Muscle layer of duodenum (tissue), 2 donors: ENCODE results near the gene TBC1D22A.

Experiments
- H3K27ac ChIP-seq: one replicate; pipeline ENCODE4 v1.7.0; 2013; ENCODE audit warnings: mild to moderate bottlenecking, low read length
- H3K27me3 ChIP-seq: one replicate; pipeline ENCODE4 v1.7.0; 2013; ENCODE audit warnings: low read depth, mild to moderate bottlenecking, control low read depth, low read length
- H3K36me3 ChIP-seq, 2 donors: one replicate each; pipeline ENCODE4 v1.7.0; 2013; ENCODE audit warnings: low read length in 2 of 2, control low read depth in 1 of 2, mild to moderate bottlenecking in 1 of 2; ENCODE audit not compliant: insufficient read depth in 2 of 2, control insufficient read depth in 1 of 2
- H3K4me1 ChIP-seq, 2 donors: one replicate each; pipeline ENCODE4 v1.7.0; 2013; ENCODE audit warnings: low read length in 2 of 2, mild to moderate bottlenecking in 2 of 2, control low read depth in 1 of 2, moderate library complexity in 1 of 2; ENCODE audit not compliant: insufficient read depth in 2 of 2, control insufficient read depth in 1 of 2
- H3K4me3 ChIP-seq, 2 donors: one replicate each; pipeline ENCODE4 v1.7.0; 2013; ENCODE audit warnings: low read length in 2 of 2, low read depth in 1 of 2, mild to moderate bottlenecking in 1 of 2
- H3K9me3 ChIP-seq, 2 donors: one replicate each; pipeline ENCODE4 v1.7.0; 2013; ENCODE audit warnings: low read length in 2 of 2, control low read depth in 1 of 2, mild to moderate bottlenecking in 1 of 2; ENCODE audit not compliant: control insufficient read depth in 1 of 2
- donor health status: healthy.

Gene TBC1D22A

DNA sequence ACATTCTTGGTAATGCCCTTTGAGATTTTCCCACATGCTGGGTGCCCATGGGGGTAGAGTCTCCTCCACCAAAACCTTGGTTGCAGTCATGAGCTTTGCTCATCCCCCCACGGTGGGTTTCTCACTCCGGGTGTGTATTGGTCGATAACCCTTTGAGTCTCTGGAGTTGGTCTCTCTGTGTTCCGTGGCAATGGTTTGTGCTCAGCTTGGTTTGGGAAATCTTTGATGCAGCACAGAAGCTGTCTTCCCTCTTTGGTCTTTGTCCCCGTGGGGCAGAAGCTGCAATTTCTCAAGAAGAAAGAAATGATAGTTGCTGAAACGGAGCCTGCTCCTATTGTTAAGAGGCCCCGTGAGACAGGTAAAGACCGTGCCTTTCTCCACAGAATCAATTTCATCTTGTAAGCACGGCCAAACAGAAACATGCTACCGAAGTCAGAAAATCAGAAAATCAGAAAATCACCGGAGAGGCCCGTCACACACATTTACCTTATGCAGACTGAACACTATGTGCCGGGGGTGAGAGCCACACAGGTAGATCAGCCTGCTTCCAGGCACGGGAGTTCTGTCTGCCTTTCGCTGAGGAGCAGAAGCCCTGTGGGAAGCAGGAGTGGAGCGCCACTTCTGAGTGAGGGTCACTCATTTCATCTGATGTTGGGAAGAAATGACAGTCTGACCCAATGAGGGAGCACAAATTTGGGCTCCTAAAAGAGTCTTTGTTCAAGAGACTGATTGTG, 186.1 kb downstream of the TBC1D22A start:
- no peak overlapping the region for H3K27ac ChIP-seq
- H3K4me3 ChIP-seq = no peak overlapping the region
- H3K4me1 ChIP-seq = no peaks in the 10 kb centered on the region
- no peaks in the 10 kb centered on the region for H3K27me3 ChIP-seq
- H3K36me3 ChIP-seq = peaks cover 3 to 6% of the 10 kb centered on the region in 2 donors
- no peaks in the 10 kb centered on the region for H3K9me3 ChIP-seq

GRCh38 chr22:46951350-46951749, 188.9 kb downstream of the TBC1D22A start:
- Histone ChIP-seq H3K4me3 (no peak overlapping the region), H3K27ac (no peak overlapping the region), H3K36me3 (peaks cover 3 to 6% of the 10 kb centered on the region in 2 donors), H3K9me3 (no peaks in the 10 kb centered on the region), H3K27me3 (no peaks in the 10 kb centered on the region), H3K4me1 (no peaks in the 10 kb centered on the region)

- H3K27ac ChIP-seq = no peak overlapping the region
- H3K36me3 ChIP-seq = peaks cover 3 to 6% of the 10 kb centered on the region in 2 donors
- H3K4me1 ChIP-seq = no peaks in the 10 kb centered on the region
- H3K4me3 ChIP-seq = no peak overlapping the region
- H3K9me3 ChIP-seq = no peaks in the 10 kb centered on the region
- no peaks in the 10 kb centered on the region for H3K27me3 ChIP-seq
Measured at GRCh38 chr22:46951973-46952372, 189.5 kb downstream of the TBC1D22A start.

DNA sequence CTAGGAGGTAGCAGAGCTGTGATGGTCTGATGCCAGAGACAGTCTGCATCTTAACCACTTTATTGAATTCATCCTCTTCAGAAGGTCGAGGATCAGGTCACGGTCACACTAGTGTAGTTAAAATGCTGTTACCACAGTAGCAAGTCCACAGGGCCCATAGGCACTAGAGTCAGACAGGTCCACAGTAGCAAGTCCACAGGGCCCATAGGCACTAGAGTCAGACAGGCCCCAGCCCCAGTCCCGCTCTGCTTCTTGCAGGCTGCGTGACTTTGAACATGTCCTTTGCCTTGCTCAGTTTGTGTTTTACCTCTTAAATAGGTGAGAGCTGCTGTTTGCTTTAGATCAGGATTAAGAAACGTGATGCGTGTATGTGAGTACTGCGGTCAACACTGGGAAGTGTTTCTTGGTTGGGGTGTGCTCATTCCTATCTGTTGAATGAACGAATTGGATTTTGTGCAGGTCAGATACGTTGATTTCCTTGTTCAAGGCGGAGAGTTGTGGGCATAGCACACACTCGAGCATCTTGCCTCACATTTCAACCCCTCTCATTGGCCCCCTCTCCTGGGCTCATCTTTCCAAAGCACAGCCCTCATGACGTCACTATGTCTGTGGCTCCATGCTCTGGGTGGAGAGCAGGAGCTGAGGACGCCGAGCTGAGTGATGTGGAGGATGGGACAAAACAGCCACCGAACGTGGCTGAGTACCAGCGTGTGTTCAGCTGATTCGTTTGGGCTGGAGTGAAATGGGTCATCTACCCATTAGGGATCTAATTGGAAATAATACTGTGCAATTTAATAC, 191.7 kb downstream of the TBC1D22A start:
- H3K27ac ChIP-seq = no peak overlapping the region
- H3K36me3 ChIP-seq = no peaks in the 10 kb centered on the region
- H3K27me3 ChIP-seq = no peaks in the 10 kb centered on the region
- H3K9me3 ChIP-seq = no peaks in the 10 kb centered on the region
- no peaks in the 10 kb centered on the region for H3K4me1 ChIP-seq
- no peak overlapping the region for H3K4me3 ChIP-seq

GRCh38 chr22:46954781-46955180, 192.3 kb downstream of the TBC1D22A start:
- no peaks in the 10 kb centered on the region for H3K9me3 ChIP-seq
- H3K27me3 ChIP-seq = no peaks in the 10 kb centered on the region
- H3K4me1 ChIP-seq = no peaks in the 10 kb centered on the region
- H3K4me3 ChIP-seq = no peak overlapping the region
- no peak overlapping the region for H3K27ac ChIP-seq
- H3K36me3 ChIP-seq = no peaks in the 10 kb centered on the region

DNA sequence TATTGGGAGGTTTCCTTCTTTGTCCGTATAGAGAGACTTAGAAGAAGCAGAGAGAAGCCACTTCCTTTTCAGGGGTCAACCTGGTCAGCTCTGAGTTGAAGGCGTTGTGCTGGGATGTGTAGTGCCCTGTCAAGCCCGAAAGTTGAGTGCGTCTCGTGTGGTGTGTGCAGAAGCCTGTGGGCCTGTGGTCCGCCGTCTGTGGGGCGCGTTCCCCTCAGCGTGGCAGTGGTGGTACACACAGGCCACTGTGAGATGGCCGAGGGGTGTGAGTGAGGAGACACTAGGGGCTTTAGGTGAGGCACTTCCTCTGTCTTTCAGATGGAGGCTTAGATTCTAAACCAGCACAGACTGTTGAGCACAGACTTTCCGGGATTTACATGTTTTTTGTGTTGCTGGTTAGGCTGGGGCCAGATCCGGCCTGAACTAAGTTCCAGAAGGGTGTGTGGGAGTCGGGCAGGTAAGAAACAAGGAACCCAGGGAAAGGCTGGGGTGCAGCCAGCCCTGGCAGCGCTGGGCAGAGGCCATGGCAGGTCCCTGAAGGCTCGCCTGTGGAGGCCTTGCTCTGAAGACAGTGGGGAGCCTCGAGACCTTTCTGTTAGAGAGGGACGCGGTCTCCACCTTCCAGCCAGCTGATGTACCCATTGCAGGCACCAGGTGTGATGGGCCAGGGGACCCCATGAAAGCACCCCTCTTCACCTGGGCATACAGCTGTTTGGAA, 194.2 kb downstream of the TBC1D22A start:
- Histone ChIP-seq H3K4me3 (no peak overlapping the region), H3K9me3 (no peaks in the 10 kb centered on the region), H3K27me3 (no peaks in the 10 kb centered on the region), H3K4me1 (no peaks in the 10 kb centered on the region), H3K27ac (no peak overlapping the region), H3K36me3 (no peaks in the 10 kb centered on the region)

DNA sequence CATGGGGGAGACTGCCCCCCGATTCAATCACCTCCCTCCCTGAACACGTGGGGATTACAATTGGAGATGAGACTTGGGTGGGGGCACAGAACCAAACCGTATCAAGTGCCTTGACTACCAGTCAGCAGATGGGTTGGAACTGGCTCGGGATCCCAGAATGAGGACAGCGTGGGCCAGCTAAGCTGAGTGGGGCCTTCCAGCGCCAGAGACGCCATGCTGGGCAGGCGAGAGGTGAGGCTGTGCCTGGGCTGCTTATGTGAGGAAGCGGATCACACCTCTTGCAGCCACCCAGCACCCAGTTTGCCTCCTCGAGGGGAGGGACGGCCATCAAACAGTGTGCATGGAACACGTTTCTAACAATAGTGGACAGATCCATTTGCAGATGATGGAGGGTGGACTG, 195.1 kb downstream of the TBC1D22A start:
- Histone ChIP-seq H3K4me3 (no peak overlapping the region), H3K27ac (no peak overlapping the region), H3K36me3 (no peaks in the 10 kb centered on the region), H3K27me3 (no peaks in the 10 kb centered on the region), H3K4me1 (no peaks in the 10 kb centered on the region), H3K9me3 (no peaks in the 10 kb centered on the region)

DNA sequence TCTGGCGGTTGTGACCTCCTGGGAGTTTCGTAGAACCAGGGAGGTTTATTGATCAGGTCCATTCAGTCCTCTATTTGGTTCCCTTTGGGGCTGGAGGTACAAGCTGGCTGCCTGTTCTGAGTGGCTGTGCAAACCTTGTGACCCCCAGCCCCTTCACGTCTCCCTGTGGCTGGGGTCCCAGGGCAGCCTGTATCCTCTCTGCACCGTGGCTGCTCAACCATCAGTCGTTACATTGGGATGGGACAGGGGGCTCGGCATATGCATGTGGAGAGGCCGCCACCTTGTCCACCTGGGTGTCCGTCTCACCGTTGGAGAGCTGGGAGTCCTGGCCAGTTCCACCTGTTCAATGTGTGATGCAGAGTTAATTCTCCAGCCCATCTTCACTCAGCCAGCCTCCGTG, 195.7 kb downstream of the TBC1D22A start:
- Histone ChIP-seq H3K9me3 (no peaks in the 10 kb centered on the region), H3K4me1 (no peaks in the 10 kb centered on the region), H3K4me3 (no peak overlapping the region), H3K27ac (no peak overlapping the region), H3K27me3 (no peaks in the 10 kb centered on the region), H3K36me3 (no peaks in the 10 kb centered on the region)

GRCh38 chr22:46958658-46959057, 196.2 kb downstream of the TBC1D22A start:
- H3K4me3 ChIP-seq = no peak overlapping the region
- no peaks in the 10 kb centered on the region for H3K4me1 ChIP-seq
- H3K27me3 ChIP-seq = no peaks in the 10 kb centered on the region
- H3K36me3 ChIP-seq = no peaks in the 10 kb centered on the region
- H3K27ac ChIP-seq = no peak overlapping the region
- no peaks in the 10 kb centered on the region for H3K9me3 ChIP-seq

DNA sequence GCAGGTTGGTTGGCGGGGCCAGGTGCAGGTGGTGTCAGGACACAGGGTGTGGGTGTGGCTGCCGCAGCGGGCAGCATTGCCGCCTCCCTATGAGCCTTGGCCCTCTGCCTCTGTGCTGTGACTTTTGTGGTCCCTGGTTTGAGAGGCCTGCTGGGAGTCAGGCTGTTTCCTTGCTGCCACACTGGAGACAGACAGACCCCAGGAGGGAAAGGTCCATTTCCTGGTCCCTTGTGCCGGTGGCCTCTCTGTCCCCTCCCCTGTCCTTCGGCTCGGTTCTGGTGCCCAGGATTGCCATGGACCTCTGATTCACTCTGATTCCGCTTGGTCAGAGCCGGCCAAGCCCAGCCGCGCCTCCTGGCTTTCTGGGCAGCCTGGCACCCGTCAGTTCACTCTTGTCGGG, 196.9 kb downstream of the TBC1D22A start:
- no peaks in the 10 kb centered on the region for H3K4me1 ChIP-seq
- H3K27ac ChIP-seq = no peak overlapping the region
- no peaks in the 10 kb centered on the region for H3K27me3 ChIP-seq
- no peaks in the 10 kb centered on the region for H3K9me3 ChIP-seq
- H3K36me3 ChIP-seq = no peaks in the 10 kb centered on the region
- no peak overlapping the region for H3K4me3 ChIP-seq

DNA sequence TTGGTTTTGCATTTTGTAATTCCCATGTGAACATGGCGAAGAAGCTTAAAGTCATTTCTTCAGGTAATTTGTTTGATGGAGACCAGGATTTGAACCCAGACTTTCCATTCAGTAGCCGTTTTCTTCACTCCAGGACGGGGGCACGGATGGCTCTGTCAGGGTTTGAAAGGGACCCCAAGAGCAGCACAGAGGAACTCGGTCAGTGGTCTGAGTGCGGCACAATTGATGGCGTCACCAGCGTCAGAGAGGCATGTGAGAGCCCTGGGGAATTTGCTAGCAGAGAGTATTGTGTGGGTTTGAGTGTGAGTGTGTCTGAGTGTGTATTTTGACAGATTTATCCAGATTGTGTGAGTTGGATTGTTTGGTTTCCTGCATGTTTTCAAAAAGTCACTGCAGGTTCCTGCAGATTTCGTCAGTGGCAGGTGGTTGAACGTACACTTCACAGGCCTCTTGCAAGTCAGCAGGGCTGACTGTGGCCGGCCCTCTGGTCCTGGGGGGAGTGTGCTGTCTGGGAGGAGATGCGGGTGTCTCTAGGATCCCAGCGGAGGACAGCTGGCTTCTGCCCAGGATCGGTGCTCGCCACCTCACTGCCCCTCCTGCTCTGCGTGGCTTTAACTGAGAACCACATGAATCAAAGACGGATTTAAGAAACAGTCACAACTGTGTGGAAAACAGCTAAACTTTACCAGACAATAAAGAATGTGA, 199.3 kb downstream of the TBC1D22A start:
- no peaks in the 10 kb centered on the region for H3K36me3 ChIP-seq
- H3K27ac ChIP-seq = no peak overlapping the region
- no peaks in the 10 kb centered on the region for H3K27me3 ChIP-seq
- no peaks in the 10 kb centered on the region for H3K9me3 ChIP-seq
- no peaks in the 10 kb centered on the region for H3K4me1 ChIP-seq
- no peak overlapping the region for H3K4me3 ChIP-seq
